SU-DHL-6 (cell line): ENCODE data around the gene CEP41.

Source experiments
- CTCF ChIP-seq: fragments of 200-600 bp; sonication (generic); IDR thresholded peaks from one replicate; pipeline ENCODE4 v1.5.1; 2017; ENCODE audit warnings: antibody characterized with exemption, mild to moderate bottlenecking, low read length, moderate library complexity; ENCODE audit not compliant: insufficient read depth, poor library complexity, severe bottlenecking
- EZH2phosphoT487 ChIP-seq: fragments of 200-600 bp; sonication (generic), shearing (Covaris generic); conservative IDR thresholded peaks from 2 replicates; pipeline ENCODE4 v1.6.1; 2018; ENCODE audit warnings: mild to moderate bottlenecking, antibody characterized with exemption, low read length, moderate library complexity, mixed read lengths

- TF ChIP-seq CTCF (no peak), EZH2phosphoT487 (no peak)
Measured at GRCh38 chr7:130413201-130413600, 27.6 kb downstream of the CEP41 start.
